Thyroid gland (tissue), 4 donors: ENCODE data around the gene JUNB. TPM values are rescaled to one million over a fixed set of nuclear protein-coding genes. Genes with fewer than 3 reads are reported as not detected.
A peak's percentile ranks its signal among the peaks of the same experiment; 100 is the strongest.

Experiments used
- DNase-seq, 2 donors: peaks; one replicate each; pipeline ENCODE4 v3.0.0-alpha.2; 2019
- H3K27ac ChIP-seq, 3 donors: fragments of 200-600 bp; sonication (generic); 1 replicate in 2 of 3; 2 replicates in 1 of 3; pipeline ENCODE4 v1.5.1; 2016 to 2019; ENCODE audit warnings: mild to moderate bottlenecking in 1 of 3, moderate library complexity in 1 of 3
- H3K27me3 ChIP-seq: fragments of 200-600 bp; sonication (generic); one replicate; pipeline ENCODE4 v1.5.1; 2019
- H3K36me3 ChIP-seq, 2 donors: fragments of 200-600 bp; sonication (generic); one replicate each; pipeline ENCODE4 v1.5.1; 2016 to 2019
- H3K4me1 ChIP-seq, 2 donors: fragments of 200-600 bp; sonication (generic); one replicate each; pipeline ENCODE4 v1.5.1; 2017 to 2019
- H3K4me3 ChIP-seq, 3 donors: fragments of 200-600 bp; sonication (generic); replicated peaks in 1 of 3; 1 replicate in 2 of 3; 2 replicates in 1 of 3; pipeline ENCODE4 v1.5.1; 2016; ENCODE audit warnings: mild to moderate bottlenecking in 1 of 3
- H3K9me3 ChIP-seq: fragments of 200-600 bp; sonication (generic); one replicate; pipeline ENCODE4 v1.5.1; 2017
- POLR2A ChIP-seq, 2 donors: fragments of 450-650 bp; IDR thresholded peaks; one replicate each; pipeline ENCODE4 v1.6.1; 2017; ENCODE audit warnings: antibody characterized with exemption in 2 of 2, mild to moderate bottlenecking in 2 of 2, moderate library complexity in 1 of 2
- WGBS, 2 donors: methylation state at CpG; one replicate each; pipeline ENCODE4 v1.1.5; 2017; 5-methylcytosine and 5-hydroxymethylcytosine counted together
- intact Hi-C: fragments of 100-400 bp; cut with DNase I; formaldehyde crosslinking; loops from one replicate; pipeline ENCODE4 v1.15.1; 2023
- total RNA-seq, 4 donors: library from RNA; depleted of rRNA; stranded (reverse); fragments of >200 nt; gene quantifications; one replicate each; pipeline ENCODE4 v1.2.3, GENCODE V29; 2016
- TF ChIP-seq, protein P1 (sequence below), 6 experiments: fragments of 200-600 bp in 3 of 6; fragments of 450-650 bp in 3 of 6; sonication (generic) in 3 of 6; IDR thresholded peaks; one replicate each; pipeline ENCODE4 v1.5.1; 2016 to 2019; ENCODE audit warnings: antibody characterized with exemption in 6 of 6, mild to moderate bottlenecking in 2 of 6, inconsistent platforms in 1 of 6, moderate library complexity in 1 of 6

The JUNB gene
- total RNA-seq, 4 donors from 2014 or later = 111 to 393 (median 220) TPM

DNA sequence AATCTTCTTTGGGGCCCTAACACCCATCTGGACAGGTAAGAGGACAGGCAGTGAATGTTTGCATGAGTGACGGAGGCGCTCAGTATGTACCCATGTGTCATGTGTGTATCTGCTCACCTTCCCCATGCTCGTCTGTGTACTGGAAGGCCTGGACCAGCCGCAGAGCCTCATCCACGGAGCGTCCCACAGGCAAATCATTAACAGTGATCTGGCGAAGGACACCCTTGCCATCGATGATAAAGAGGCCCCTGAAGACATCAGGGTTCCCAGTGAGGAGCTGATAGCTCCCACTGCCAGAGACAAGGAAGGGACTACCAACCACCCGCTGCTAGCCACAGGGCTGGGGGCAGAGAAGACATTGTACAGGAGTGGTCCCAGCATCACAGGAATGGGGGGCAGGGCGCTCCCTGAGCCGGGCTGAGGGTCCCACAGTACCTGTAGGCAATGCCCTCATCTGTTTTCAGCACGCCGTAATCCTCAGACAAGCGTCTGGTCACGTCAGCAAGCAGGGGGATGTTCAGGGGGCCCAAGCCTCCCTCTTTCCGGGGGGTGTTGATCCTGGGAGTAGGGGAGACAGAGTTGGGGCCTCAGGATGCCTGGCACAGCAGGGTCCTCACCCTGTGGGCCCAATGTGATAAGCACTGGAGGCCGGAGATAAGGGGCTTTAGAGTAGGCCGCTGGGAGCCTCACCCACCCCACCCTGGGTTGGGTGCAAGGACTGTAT, 8.6 kb downstream of the JUNB start:
- 91 to 95% methylated on average over 16 to 17 of the region's 18 CpGs for WGBS, 2 donors
- Histone ChIP-seq H3K27ac (no peak overlapping the region), H3K4me3 (no peak overlapping the region), H3K4me1 (peaks cover 18 to 26% of the 10 kb centered on the region in 2 donors), H3K27me3 (no peaks in the 10 kb centered on the region), H3K36me3 (no peaks in the 10 kb centered on the region), H3K9me3 (no peaks in the 10 kb centered on the region)
- intact Hi-C loops = loop anchor here (5.0 kb wide), 1 partner anchor 38 kb away; no protein-coding TSS in a partner anchor
- TF ChIP-seq POLR2A (IDR thresholded peaks at IDR 0.05) = no peak
- TF ChIP-seq, protein P1, sequence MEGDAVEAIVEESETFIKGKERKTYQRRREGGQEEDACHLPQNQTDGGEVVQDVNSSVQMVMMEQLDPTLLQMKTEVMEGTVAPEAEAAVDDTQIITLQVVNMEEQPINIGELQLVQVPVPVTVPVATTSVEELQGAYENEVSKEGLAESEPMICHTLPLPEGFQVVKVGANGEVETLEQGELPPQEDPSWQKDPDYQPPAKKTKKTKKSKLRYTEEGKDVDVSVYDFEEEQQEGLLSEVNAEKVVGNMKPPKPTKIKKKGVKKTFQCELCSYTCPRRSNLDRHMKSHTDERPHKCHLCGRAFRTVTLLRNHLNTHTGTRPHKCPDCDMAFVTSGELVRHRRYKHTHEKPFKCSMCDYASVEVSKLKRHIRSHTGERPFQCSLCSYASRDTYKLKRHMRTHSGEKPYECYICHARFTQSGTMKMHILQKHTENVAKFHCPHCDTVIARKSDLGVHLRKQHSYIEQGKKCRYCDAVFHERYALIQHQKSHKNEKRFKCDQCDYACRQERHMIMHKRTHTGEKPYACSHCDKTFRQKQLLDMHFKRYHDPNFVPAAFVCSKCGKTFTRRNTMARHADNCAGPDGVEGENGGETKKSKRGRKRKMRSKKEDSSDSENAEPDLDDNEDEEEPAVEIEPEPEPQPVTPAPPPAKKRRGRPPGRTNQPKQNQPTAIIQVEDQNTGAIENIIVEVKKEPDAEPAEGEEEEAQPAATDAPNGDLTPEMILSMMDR (IDR thresholded peaks at IDR 0.05) = no peak
- no peak for DNase-seq

DNA sequence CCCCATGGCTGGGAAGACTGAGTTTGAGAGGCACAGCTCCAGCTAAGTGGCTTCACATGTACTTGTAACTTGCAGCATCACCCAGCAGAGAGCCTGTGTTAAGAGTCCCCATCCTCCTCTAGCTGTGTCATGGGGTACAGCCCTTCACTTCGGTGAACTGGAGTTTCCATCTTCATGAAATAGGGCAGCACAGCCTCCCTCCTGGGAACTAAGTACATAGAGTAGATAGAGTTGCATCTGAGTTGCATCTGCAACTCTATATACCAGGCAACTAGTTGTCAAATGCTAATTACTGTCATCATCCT, 9.1 kb downstream of the JUNB start:
- H3K9me3 ChIP-seq = no peaks in the 10 kb centered on the region
- no peak overlapping the region for H3K4me3 ChIP-seq
- no peak for DNase-seq
- peaks cover 18 to 22% of the 10 kb centered on the region in 2 donors for H3K4me1 ChIP-seq
- H3K36me3 ChIP-seq = no peaks in the 10 kb centered on the region
- WGBS, 2 donors = 71 to 75% methylated on average over 1 of the region's 1 CpG
- TF ChIP-seq POLR2A (IDR thresholded peaks at IDR 0.05) = no peak
- TF ChIP-seq, protein P1 (IDR thresholded peaks at IDR 0.05) = no peak
- H3K27me3 ChIP-seq = no peaks in the 10 kb centered on the region
- peak overlapping the region in 1 of 3 donors; percentile 35 for H3K27ac ChIP-seq
- intact Hi-C loops = no loop called here

DNA sequence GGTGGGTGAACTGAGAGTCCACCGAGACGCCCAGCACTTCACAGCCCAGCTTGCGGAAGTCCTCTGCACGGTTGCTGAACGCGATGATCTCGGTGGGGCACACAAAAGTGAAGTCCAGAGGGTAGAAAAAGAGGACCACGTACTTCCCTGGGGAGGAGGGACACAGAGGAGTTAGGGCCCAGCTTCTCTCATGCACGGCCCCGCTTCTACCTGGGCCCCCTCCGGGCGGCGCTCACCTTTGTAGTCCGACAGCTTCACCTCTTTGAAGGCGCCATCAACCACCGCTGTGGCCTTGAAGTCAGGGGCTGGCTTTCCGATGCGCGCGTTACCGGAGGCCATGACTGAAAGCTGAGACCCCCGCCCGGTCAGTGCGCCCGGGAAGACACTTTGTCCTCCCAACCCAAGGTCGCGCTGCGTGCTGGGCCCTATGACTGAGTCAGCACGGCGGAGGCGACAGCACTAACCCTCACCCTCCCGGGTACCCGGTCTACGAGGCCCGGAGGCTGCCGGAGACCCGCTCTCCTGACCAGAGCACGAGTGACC, 9.7 kb downstream of the JUNB start:
- Histone ChIP-seq H3K4me1 (peaks cover 18 to 20% of the 10 kb centered on the region in 2 donors), H3K4me3 (peak overlapping the region; percentile 58 to 97 (median 86)), H3K36me3 (no peaks in the 10 kb centered on the region), H3K27me3 (no peaks in the 10 kb centered on the region), H3K9me3 (no peaks in the 10 kb centered on the region), H3K27ac (peak overlapping the region; percentile 35 to 56 (median 39))
- DNase-seq = peak in 1 of 2 donors; percentile 26
- intact Hi-C loops = no loop called here
- WGBS, 2 donors = 3 to 12% methylated on average over 6 to 19 of the region's 38 CpGs
- no peak for TF ChIP-seq POLR2A (IDR thresholded peaks at IDR 0.05)
- TF ChIP-seq, protein P1 (IDR thresholded peaks at IDR 0.05) = no peak

DNA sequence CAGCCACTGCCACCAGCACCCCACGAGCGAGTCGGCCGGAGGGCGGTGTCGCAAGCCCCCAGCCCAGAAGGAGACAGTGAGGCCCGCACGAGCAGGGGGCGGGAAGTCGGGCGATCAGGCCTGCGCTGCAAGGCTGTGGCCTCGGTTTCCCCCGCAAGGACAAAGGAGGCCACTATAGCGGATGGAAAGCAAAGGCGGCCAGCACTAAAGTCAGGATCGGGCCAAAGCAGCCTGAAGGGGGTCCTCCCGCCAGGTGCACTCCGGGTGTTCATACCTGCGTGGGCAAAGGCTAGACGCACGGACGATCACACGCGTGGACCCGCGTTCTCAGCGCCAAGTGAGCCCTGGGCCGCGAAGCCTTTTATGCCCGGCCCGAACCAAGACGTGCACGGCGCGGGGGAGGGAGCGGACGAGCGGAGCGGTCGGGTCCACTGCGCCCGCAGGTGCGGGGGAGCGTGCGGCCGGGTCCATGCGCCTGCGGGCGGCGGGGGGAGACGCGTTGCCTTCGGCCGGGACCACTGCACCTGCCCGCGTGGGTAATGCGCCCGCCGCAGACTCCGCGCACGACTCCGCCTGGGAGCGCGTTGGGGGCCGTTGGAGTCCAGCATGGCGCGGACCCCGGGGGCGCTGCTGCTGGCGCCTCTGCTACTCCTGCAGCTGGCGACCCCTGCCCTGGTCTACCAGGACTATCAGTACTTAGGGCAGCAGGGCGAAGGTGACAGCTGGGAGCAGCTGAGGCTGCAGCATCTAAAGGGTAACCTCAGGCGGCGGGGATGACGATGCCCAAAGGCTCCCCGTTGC, 10.4 kb downstream of the JUNB start, which contains the start of the genes PRDX2 and THSD8:
TSS of gene PRDX2 (minus strand) at position 335 of the 801 bp plus-strand sequence. CDS start 539 bp downstream, outside the sequence.
TSS of gene THSD8 (plus strand) at position 604 of the 801 bp plus-strand sequence. CDS start at position 607, 3 bp downstream.
- Histone ChIP-seq H3K9me3 (no peaks in the 10 kb centered on the region), H3K4me1 (peaks cover 15 to 19% of the 10 kb centered on the region in 2 donors), H3K27me3 (no peaks in the 10 kb centered on the region), H3K36me3 (no peaks in the 10 kb centered on the region), H3K4me3 (peak within 1 kb of the TSS; percentile 58 to 97 (median 86)), H3K27ac (peak within 1 kb of the TSS; percentile 35 to 56 (median 39))
- intact Hi-C loops = no loop called here
- peak; percentile 83 to 88 for DNase-seq
- peak; percentile 39 to 96 for TF ChIP-seq POLR2A (IDR thresholded peaks at IDR 0.05)
- TF ChIP-seq, protein P1 (IDR thresholded peaks at IDR 0.05) = peak in 2 of 6 experiments; percentile 4 to 11
- 0 to 1% methylated on average over 15 to 40 of the region's 78 CpGs for WGBS, 2 donors
